ENCODE results near the gene SYPL2. TPM values are rescaled to one million over a fixed set of nuclear protein-coding genes. Genes with fewer than 3 reads are reported as not detected.
A peak's percentile ranks its signal among the peaks of the same experiment; 100 is the strongest.

Gene SYPL2
- total RNA-seq: 1 to 10 TPM in 1 of 4 donors, under 1 TPM in 2, not detected in 1; 0.27 to 1.8 (median 0.38) TPM

DNA sequence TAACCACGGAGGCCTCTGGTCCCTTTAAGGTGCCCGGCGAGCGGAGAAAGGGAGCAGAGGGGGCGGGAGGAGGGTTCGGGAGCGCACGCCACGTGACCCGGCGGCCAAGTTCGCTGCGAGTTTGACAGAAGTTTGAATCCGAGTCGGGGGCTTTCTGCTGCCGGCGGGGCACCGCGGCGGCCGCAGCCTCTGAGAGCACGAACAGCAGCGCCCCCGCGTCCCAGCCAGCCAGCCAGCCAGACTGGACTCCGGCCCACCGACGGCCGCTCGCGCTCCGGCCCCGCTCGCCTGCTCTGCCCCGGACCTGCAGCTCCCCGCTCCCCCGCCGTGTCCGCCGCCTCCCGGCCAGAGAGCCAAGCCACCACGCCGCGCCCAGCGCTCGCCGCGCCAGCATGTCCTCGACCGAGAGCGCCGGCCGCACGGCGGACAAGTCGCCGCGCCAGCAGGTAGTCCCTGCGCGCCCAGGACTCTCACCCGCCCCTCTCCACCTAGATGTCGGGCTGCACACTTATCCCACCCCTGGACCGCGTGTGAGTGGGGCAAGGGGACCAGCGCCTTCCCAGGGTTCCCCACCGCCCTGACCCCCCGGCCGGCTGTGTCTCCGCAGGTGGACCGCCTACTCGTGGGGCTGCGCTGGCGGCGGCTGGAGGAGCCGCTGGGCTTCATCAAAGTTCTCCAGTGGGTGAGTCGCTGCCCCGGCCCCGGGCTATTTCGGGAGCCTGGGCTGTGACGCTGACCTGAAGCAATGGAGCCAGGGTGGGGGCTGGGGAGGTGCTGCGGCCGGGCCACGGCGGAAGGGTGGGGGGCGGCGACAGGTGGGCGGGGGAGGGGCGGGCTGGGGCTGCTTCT, at the start of gene SYPL2:
SYPL2 (plus strand) TSS at position 95 of the 849 bp plus-strand sequence; CDS start at position 393, 298 bp downstream.
- no peak for DNase-seq (ENCODE audit: low spot score in 2 of 2)
- WGBS, 2 donors: 2 to 3% methylated on average over 28 to 39 of the region's 88 CpGs
- TF ChIP-seq, protein P1, sequence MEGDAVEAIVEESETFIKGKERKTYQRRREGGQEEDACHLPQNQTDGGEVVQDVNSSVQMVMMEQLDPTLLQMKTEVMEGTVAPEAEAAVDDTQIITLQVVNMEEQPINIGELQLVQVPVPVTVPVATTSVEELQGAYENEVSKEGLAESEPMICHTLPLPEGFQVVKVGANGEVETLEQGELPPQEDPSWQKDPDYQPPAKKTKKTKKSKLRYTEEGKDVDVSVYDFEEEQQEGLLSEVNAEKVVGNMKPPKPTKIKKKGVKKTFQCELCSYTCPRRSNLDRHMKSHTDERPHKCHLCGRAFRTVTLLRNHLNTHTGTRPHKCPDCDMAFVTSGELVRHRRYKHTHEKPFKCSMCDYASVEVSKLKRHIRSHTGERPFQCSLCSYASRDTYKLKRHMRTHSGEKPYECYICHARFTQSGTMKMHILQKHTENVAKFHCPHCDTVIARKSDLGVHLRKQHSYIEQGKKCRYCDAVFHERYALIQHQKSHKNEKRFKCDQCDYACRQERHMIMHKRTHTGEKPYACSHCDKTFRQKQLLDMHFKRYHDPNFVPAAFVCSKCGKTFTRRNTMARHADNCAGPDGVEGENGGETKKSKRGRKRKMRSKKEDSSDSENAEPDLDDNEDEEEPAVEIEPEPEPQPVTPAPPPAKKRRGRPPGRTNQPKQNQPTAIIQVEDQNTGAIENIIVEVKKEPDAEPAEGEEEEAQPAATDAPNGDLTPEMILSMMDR (IDR thresholded peaks at IDR 0.05): no peak
- TF ChIP-seq POLR2A (IDR thresholded peaks at IDR 0.05): no peak
- peak within 1 kb of the TSS; percentile 23 for H3K4me3 ChIP-seq (ENCODE audit: low read depth, poor library complexity, severe bottlenecking)
- intact Hi-C loops (cut with DNase I; ENCODE audit: low total_unique reads): no loop called here

DNA sequence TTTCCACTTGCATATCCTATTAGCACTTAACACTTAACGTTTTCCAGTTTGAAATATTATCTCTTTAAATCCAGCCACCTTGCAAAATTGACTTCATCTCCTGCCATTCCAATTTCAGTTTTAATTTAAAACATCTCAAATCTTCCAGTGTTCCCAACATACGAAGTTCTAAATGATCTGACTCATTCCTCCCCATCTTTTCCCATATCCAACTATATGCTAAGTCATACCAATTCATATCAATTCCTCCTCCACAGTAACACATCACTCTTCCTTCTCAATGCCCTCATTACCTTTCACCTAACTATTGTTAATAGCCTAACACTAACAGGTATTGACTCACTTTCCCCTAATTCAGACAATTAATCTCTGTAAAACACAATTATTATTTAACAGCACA, 42.8 kb upstream of the SYPL2 start:
- WGBS, 2 donors: 62 to 69% methylated on average over 2 of the region's 2 CpGs
- no peak for DNase-seq (ENCODE audit: low spot score in 2 of 2)
- intact Hi-C loops (cut with DNase I; ENCODE audit: low total_unique reads): no loop called here
- TF ChIP-seq, protein P1 (IDR thresholded peaks at IDR 0.05): no peak
- no peak for TF ChIP-seq POLR2A (IDR thresholded peaks at IDR 0.05)
- H3K4me3 ChIP-seq (ENCODE audit: low read depth, poor library complexity, severe bottlenecking): no peak overlapping the region

DNA sequence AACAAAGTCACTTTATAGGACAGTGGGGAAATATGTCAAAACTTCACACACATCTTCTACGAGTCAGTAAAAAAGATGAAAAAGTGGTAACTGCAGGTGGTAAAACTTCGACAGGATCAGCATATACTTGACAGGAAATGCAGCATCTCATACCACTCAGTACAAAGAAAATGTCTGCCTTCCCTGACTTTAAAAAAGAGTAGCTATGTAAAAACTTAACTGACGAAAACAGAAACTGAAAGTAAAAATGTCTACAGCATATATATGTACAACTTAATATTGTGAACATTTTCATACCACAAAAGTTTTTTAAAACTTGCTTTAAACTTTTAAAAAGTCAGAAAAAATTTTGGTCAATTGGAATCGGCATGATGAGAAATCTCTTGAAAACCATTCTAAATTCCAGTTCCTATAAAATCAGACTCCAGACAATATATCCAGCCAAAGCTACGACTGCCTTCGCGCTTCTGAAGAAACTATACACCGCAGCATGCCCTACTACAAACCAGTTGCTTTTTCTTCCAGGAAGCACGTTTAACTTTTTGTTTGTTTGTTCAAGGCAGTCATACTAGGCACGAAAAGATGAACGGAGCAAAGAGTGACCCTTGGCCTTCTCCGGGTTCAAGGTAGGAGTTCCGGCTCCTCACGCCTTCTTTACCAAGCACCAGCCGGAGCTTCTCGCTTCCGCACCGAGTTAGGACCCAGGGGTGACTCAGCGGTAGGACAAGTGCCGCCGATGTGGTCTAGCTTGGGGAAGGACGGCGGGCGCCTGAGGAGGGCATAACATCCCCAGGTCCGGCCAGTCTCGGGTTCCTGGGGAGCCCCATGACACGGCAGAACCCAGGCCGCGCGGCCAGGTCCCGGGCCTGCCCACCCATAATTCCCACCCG, 40.7 kb upstream of the SYPL2 start:
- no peak for DNase-seq (ENCODE audit: low spot score in 2 of 2)
- peak overlapping the region; percentile 90 for H3K4me3 ChIP-seq (ENCODE audit: low read depth, poor library complexity, severe bottlenecking)
- no peak for TF ChIP-seq POLR2A (IDR thresholded peaks at IDR 0.05)
- TF ChIP-seq, protein P1 (IDR thresholded peaks at IDR 0.05): no peak
- intact Hi-C loops (cut with DNase I; ENCODE audit: low total_unique reads): no loop called here
- WGBS, 2 donors: 1% methylated on average over 32 of the region's 32 CpGs

DNA sequence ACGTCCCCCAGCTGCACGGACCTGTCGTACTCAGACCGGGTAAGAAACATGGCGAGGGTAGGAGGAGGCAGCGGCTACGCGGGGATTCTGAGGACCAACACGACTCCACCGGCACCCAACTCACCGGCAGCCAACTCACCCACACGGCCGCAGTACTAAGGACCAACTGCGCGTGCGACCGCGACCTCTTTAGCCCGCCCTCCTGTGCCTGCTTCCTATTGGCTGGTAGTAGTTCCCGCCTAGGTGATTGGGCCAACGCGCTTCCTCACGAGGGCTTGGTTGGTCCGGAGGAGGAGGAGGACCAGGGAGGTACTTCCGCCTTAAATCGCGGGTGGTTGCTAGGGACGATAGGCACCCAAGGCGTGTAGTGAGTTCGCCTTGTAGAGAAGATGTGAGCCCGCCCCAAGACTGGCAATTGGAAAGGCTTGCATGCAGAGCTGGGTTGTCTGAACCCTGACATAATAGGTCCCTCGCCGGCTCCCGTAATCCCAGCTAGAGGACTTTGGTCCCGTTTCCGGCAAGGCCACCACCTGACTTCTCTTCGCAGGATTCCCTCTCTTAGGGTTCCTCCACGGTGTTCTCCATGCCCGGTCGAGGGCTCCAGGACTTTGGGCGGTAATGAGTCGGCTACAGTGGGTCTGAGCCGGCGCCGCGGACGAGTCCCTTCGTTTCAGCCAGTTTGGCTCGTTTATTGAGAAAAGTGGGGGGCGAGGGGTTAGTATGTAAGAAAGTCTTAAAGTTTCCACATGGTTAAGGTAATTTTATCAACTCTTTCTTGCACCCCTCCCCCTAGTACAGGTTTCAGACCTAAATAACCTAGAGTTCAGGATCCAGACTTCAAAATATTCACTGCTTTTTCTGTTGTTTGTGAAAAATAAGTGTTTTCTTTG, 39.8 kb upstream of the SYPL2 start, which contains the start of gene PSMA5:
PSMA5 (minus strand) TSS at position 168 of the 890 bp plus-strand sequence; CDS start at position 50, 118 bp downstream.
- DNase-seq (ENCODE audit: low spot score in 2 of 2): peak; percentile 98 to 99
- no peak for TF ChIP-seq POLR2A (IDR thresholded peaks at IDR 0.05)
- TF ChIP-seq, protein P1 (IDR thresholded peaks at IDR 0.05): no peak
- peak within 1 kb of the TSS; percentile 90 for H3K4me3 ChIP-seq (ENCODE audit: low read depth, poor library complexity, severe bottlenecking)
- 0 to 1% methylated on average over 38 to 50 of the region's 50 CpGs for WGBS, 2 donors
- intact Hi-C loops (cut with DNase I; ENCODE audit: low total_unique reads): no loop called here

DNA sequence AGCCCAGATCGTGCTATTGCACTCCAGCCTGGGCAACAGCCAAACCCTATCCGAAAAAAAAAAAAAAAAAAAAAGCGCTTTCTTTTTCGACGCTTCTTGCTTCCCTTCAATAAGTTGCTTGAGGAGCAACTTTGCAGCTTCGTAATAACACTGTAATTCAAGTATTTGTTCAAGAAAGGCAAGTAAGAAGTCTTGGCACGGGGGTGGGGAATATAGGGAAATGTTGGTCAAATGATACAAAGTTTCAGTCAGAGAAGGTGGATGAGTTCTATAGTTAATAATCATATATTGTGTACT, 39.2 kb upstream of the SYPL2 start:
- TF ChIP-seq, protein P1 (IDR thresholded peaks at IDR 0.05): no peak
- TF ChIP-seq POLR2A (IDR thresholded peaks at IDR 0.05): no peak
- peak overlapping the region; percentile 54 for H3K4me3 ChIP-seq (ENCODE audit: low read depth, poor library complexity, severe bottlenecking)
- WGBS, 2 donors: 6 to 7% methylated on average over 7 of the region's 7 CpGs
- intact Hi-C loops (cut with DNase I; ENCODE audit: low total_unique reads): no loop called here
- no peak for DNase-seq (ENCODE audit: low spot score in 2 of 2)

Data from lower leg skin (tissue), 4 donors.